DND-41 (cell line): Measurements from ENCODE around the gene ACADM.

ENCODE experiments used
- ATAC-seq: fragments of 200-7000 bp; cut with Tn5 transposase; 3 replicates; pipeline ENCODE4 v1.9.1; 2021; ENCODE audit warnings: low read depth; ENCODE audit not compliant: insufficient read depth
- DNase-seq: peaks from one replicate; pipeline ENCODE4 v3.0.0-alpha.2; 2020
- H2AFZ ChIP-seq: 2 replicates; pipeline ENCODE4 v1.6.0; 2012; ENCODE audit warnings: low read depth, low read length
- H3K27ac ChIP-seq: 2 replicates; pipeline ENCODE4 v1.5.1; 2012; ENCODE audit warnings: low read length, inconsistent platforms
- H3K27me3 ChIP-seq: fragments of 200-600 bp; sonication (generic); 2 replicates; pipeline ENCODE4 v1.6.0; 2012; ENCODE audit warnings: low read length, mild to moderate bottlenecking, inconsistent platforms; ENCODE audit not compliant: insufficient read depth, poor library complexity
- H3K36me3 ChIP-seq: 2 replicates; pipeline ENCODE4 v1.5.1; 2012; ENCODE audit warnings: low read length, inconsistent platforms; ENCODE audit not compliant: insufficient read depth
- H3K4me1 ChIP-seq: 2 replicates; pipeline ENCODE4 v1.5.1; 2012; ENCODE audit warnings: mild to moderate bottlenecking, low read length; ENCODE audit not compliant: insufficient read depth
- H3K4me2 ChIP-seq: 2 replicates; pipeline ENCODE4 v1.6.0; 2012; ENCODE audit warnings: mild to moderate bottlenecking, moderate library complexity, low read length, inconsistent platforms; ENCODE audit not compliant: insufficient read depth
- H3K4me3 ChIP-seq, 2 experiments: fragments of 200-600 bp in 1 of 2; shearing (Covaris generic) in 1 of 2; 2 replicates each; pipeline ENCODE4 v1.5.1; 2012 to 2016; ENCODE audit warnings: inconsistent platforms in 2 of 2, low read length in 2 of 2, mild to moderate bottlenecking in 2 of 2, low read depth in 1 of 2, moderate library complexity in 1 of 2
- H3K79me2 ChIP-seq: 2 replicates; pipeline ENCODE4 v1.6.0; 2012; ENCODE audit warnings: low read length, inconsistent platforms; ENCODE audit not compliant: insufficient read depth
- H3K9ac ChIP-seq: 2 replicates; pipeline ENCODE4 v1.6.0; 2012; ENCODE audit warnings: low read depth, mild to moderate bottlenecking, inconsistent platforms, low read length, moderate library complexity
- H3K9me3 ChIP-seq: 2 replicates; pipeline ENCODE4 v1.5.1; 2012; ENCODE audit warnings: low read length, moderate library complexity, mild to moderate bottlenecking, inconsistent platforms; ENCODE audit not compliant: insufficient read depth, severe bottlenecking
- H4K20me1 ChIP-seq: 2 replicates; pipeline ENCODE4 v1.6.0; 2012; ENCODE audit warnings: low read length; ENCODE audit not compliant: insufficient read depth
- EZH2 ChIP-seq: IDR thresholded peaks from 3 replicates; pipeline ENCODE4 v1.6.1; 2012; ENCODE audit warnings: borderline replicate concordance, low read depth, mild to moderate bottlenecking, moderate library complexity, low read length, inconsistent platforms; ENCODE audit not compliant: severe bottlenecking
- TF ChIP-seq, protein P1 (sequence below): IDR thresholded peaks from 2 replicates; pipeline ENCODE4 v1.5.1; 2012; ENCODE audit warnings: borderline replicate concordance, low read length, moderate library complexity, mild to moderate bottlenecking; ENCODE audit not compliant: poor library complexity, severe bottlenecking; ENCODE audit errors: extremely low read depth

The ACADM gene

GRCh38 chr1:75765697-75766355 is 41.3 kb downstream of the ACADM start:
- TF ChIP-seq EZH2, result no peak
- TF ChIP-seq, protein P1, sequence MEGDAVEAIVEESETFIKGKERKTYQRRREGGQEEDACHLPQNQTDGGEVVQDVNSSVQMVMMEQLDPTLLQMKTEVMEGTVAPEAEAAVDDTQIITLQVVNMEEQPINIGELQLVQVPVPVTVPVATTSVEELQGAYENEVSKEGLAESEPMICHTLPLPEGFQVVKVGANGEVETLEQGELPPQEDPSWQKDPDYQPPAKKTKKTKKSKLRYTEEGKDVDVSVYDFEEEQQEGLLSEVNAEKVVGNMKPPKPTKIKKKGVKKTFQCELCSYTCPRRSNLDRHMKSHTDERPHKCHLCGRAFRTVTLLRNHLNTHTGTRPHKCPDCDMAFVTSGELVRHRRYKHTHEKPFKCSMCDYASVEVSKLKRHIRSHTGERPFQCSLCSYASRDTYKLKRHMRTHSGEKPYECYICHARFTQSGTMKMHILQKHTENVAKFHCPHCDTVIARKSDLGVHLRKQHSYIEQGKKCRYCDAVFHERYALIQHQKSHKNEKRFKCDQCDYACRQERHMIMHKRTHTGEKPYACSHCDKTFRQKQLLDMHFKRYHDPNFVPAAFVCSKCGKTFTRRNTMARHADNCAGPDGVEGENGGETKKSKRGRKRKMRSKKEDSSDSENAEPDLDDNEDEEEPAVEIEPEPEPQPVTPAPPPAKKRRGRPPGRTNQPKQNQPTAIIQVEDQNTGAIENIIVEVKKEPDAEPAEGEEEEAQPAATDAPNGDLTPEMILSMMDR, result no peak
- Histone ChIP-seq H3K36me3 (peaks cover 11% of the 10 kb centered on the region; the same call in 1 of the 2 replicates), H3K79me2 (no peaks in the 10 kb centered on the region), H3K9me3 (no peaks in the 10 kb centered on the region), H4K20me1 (no peaks in the 10 kb centered on the region), H2AFZ (no peak overlapping the region), H3K4me3 (no peak overlapping the region), H3K4me1 (no peaks in the 10 kb centered on the region), H3K9ac (no peak overlapping the region), H3K27ac (no peak overlapping the region), H3K27me3 (no peaks in the 10 kb centered on the region), H3K4me2 (no peak overlapping the region)
- DNase-seq (no peak), ATAC-seq (no peak; the same call in 2 of the 3 replicates)

DNA sequence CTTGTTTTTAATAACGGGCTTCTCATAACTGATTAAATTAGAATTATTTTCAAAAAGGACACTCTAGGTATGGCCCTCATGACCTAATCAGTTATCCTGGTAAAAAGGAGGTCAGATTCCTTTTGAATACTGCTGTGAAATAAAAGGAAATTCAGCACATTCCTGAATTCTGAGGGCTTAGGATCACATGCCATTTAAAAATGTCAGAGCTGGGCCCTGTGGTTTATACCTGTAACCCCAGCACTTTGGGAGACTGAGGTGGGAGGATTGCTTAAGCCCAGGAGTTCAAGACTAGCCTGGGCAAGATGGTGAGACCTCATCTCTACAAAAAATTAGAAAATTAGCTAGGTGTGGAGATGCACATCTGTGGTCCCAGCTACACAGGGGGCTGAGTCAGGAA is 43.5 kb downstream of the ACADM start:
- Histone ChIP-seq H3K4me2 (no peak overlapping the region), H3K4me3 (no peak overlapping the region), H4K20me1 (no peaks in the 10 kb centered on the region), H3K79me2 (no peaks in the 10 kb centered on the region), H3K9me3 (no peaks in the 10 kb centered on the region), H2AFZ (no peak overlapping the region), H3K36me3 (0 out of 2 replicates have a peak, but pooled peaks cover 3% of the 10 kb centered on the region), H3K9ac (no peak overlapping the region), H3K27ac (no peak overlapping the region), H3K27me3 (no peaks in the 10 kb centered on the region), H3K4me1 (no peaks in the 10 kb centered on the region)
- DNase-seq (no peak), ATAC-seq (no peak)
- TF ChIP-seq, protein P1, result no peak
- TF ChIP-seq EZH2, result no peak

GRCh38 chr1:75770761-75771160 is 46.3 kb downstream of the ACADM start:
- Histone ChIP-seq H3K36me3 (no peaks in the 10 kb centered on the region), H2AFZ (no peak overlapping the region), H3K9ac (no peak overlapping the region), H3K4me3 (no peak overlapping the region), H3K4me1 (no peaks in the 10 kb centered on the region), H3K27ac (no peak overlapping the region), H3K4me2 (no peak overlapping the region), H3K9me3 (no peaks in the 10 kb centered on the region), H3K27me3 (no peaks in the 10 kb centered on the region), H3K79me2 (no peaks in the 10 kb centered on the region), H4K20me1 (no peaks in the 10 kb centered on the region)
- no peak for TF ChIP-seq EZH2
- TF ChIP-seq, protein P1, result no peak
- DNase-seq, result no peak
- no peak for ATAC-seq
